ENCODE measurements around the gene ZNF341. TPM values are rescaled to one million over a fixed set of nuclear protein-coding genes. Genes with fewer than 3 reads are reported as not detected.

Gene ZNF341
- total and polyA plus RNA-seq, 9 of the 15 experiments (the other 6 are each of a cell fraction or from before 2014, with no cell fraction given), result 0.08 to 2.6 (median 1.0) TPM

GRCh38 chr20:33757046-33757445, 25.2 kb downstream of the ZNF341 start:
- peaks cover 2% of the 10 kb centered on the region; the same call in 1 of the 2 replicates for H3K9me3 ChIP-seq (replicated peaks; ENCODE audit: control insufficient read depth, insufficient read depth, low read depth, low read length)
- H3K4me2 ChIP-seq (ENCODE audit: insufficient read depth, low read length), result no peak overlapping the region
- CTCF ChIA-PET (ENCODE audit: low intra/inter-chr PET ratio), result no interaction called here
- H3K36me3 ChIP-seq (ENCODE audit: control insufficient read depth, insufficient read depth, low read length), result no peaks in the 10 kb centered on the region
- no TSS peak for BruUV-seq (replicated peaks)
- no peaks in the 10 kb centered on the region for H3K79me2 ChIP-seq (ENCODE audit: control insufficient read depth, insufficient read depth, low read length)
- in situ Hi-C loops (cut with MboI) (no loop called here), intact Hi-C loops (cut with micrococcal nuclease) (no loop called here)
- H3K4me1 ChIP-seq (replicated peaks in 1 of 2; ENCODE audit: control insufficient read depth in 2 of 2, insufficient read depth in 2 of 2, low read length in 2 of 2), result peaks cover 0 to 6% of the 10 kb centered on the region in 2 experiments; a peak in 2 of 5 replicates
- POLR2A ChIA-PET, result interaction anchor here (0.6 kb wide), 1 partner anchor 317 kb away, joined by 4 read pairs; no protein-coding TSS in a partner anchor
- DNase-seq (ENCODE audit: extremely low read depth in 1 of 4, low spot score in 3 of 4) (no peak), ATAC-seq (no peak), FAIRE-seq (no peak)
- no peaks in the 10 kb centered on the region for H4K20me1 ChIP-seq (replicated peaks; ENCODE audit: control insufficient read depth, insufficient read depth, low read length)
- no peaks in the 10 kb centered on the region for H3K27me3 ChIP-seq (ENCODE audit: control insufficient read depth in 2 of 2, insufficient read depth in 2 of 2, low read length in 2 of 2)
- H3K27ac ChIP-seq (ENCODE audit: extremely low read depth, low read depth, low read length), result no peak overlapping the region
- no peak overlapping the region for H3K4me3 ChIP-seq
- H3K9ac ChIP-seq (ENCODE audit: insufficient read depth in 1 of 2, low read depth in 2 of 2, low read length in 2 of 2), result no peak overlapping the region
- no peaks in the 10 kb centered on the region for H3K9me1 ChIP-seq (ENCODE audit: control insufficient read depth, insufficient read depth, low read length)
- 77% methylated on average over 10 of the region's 10 CpGs for WGBS (ENCODE audit: insufficient coverage, low coverage, missing lambda C conversion rate)
- no peak overlapping the region for H2AFZ ChIP-seq (ENCODE audit: low read depth, low read length)
- no peak for TF ChIP-seq E2F8 (IDR thresholded peaks at IDR 0.05; ENCODE audit: low read depth, partially characterized antibody)

- ChIA-PET CTCF (ENCODE audit: low intra/inter-chr PET ratio) (no interaction called here), POLR2A (interaction anchor here (0.6 kb wide), 1 partner anchor 316 kb away, joined by 4 read pairs; no protein-coding TSS in a partner anchor)
- FAIRE-seq (no peak), ATAC-seq (no peak), DNase-seq (ENCODE audit: extremely low read depth in 1 of 4, low spot score in 3 of 4) (no peak)
- H4K20me1 ChIP-seq (replicated peaks; ENCODE audit: control insufficient read depth, insufficient read depth, low read length), result no peaks in the 10 kb centered on the region
- H3K4me2 ChIP-seq (ENCODE audit: insufficient read depth, low read length), result no peak overlapping the region
- H3K36me3 ChIP-seq (ENCODE audit: control insufficient read depth, insufficient read depth, low read length), result no peaks in the 10 kb centered on the region
- no peak overlapping the region for H3K27ac ChIP-seq (ENCODE audit: extremely low read depth, low read depth, low read length)
- no peak overlapping the region for H3K9ac ChIP-seq (ENCODE audit: insufficient read depth in 1 of 2, low read depth in 2 of 2, low read length in 2 of 2)
- H3K9me1 ChIP-seq (ENCODE audit: control insufficient read depth, insufficient read depth, low read length), result no peaks in the 10 kb centered on the region
- in situ Hi-C loops (cut with MboI), result no loop called here
- intact Hi-C loops (cut with micrococcal nuclease), result no loop called here
- H2AFZ ChIP-seq (ENCODE audit: low read depth, low read length), result no peak overlapping the region
- H3K4me3 ChIP-seq, result no peak overlapping the region
- H3K27me3 ChIP-seq (ENCODE audit: control insufficient read depth in 2 of 2, insufficient read depth in 2 of 2, low read length in 2 of 2), result no peaks in the 10 kb centered on the region
- H3K9me3 ChIP-seq (replicated peaks; ENCODE audit: control insufficient read depth, insufficient read depth, low read depth, low read length), result peaks cover 2% of the 10 kb centered on the region; the same call in 1 of the 2 replicates
- H3K79me2 ChIP-seq (ENCODE audit: control insufficient read depth, insufficient read depth, low read length), result no peaks in the 10 kb centered on the region
- no TSS peak for BruUV-seq (replicated peaks)
- WGBS (ENCODE audit: insufficient coverage, low coverage, missing lambda C conversion rate), result 0% methylated on average over 1 of the region's 1 CpG
- peaks cover 0 to 6% of the 10 kb centered on the region in 2 experiments; a peak in 2 of 5 replicates for H3K4me1 ChIP-seq (replicated peaks in 1 of 2; ENCODE audit: control insufficient read depth in 2 of 2, insufficient read depth in 2 of 2, low read length in 2 of 2)
- no peak for TF ChIP-seq ZNF436 (CRISPR knock-in tag; IDR thresholded peaks at IDR 0.05)
- TF ChIP-seq COPS2 (conservative IDR thresholded peaks at IDR 0.05), result no peak
- no peak for TF ChIP-seq ZBTB1 (CRISPR knock-in tag; IDR thresholded peaks at IDR 0.05; ENCODE audit: borderline replicate concordance, low read depth)
- no peak for TF ChIP-seq ZNF23 (CRISPR knock-in tag; IDR thresholded peaks at IDR 0.05)
- TF ChIP-seq ZBTB2 (IDR thresholded peaks at IDR 0.05), result no peak
- no peak for TF ChIP-seq ZNF551 (CRISPR knock-in tag; IDR thresholded peaks at IDR 0.05)
- no peak for TF ChIP-seq ZNF589 (CRISPR knock-in tag; IDR thresholded peaks at IDR 0.05; ENCODE audit: low read depth)
- TF ChIP-seq PYGO2 (tag; IDR thresholded peaks at IDR 0.05), result no peak
Observed at GRCh38 chr20:33757458-33757857, 25.7 kb downstream of the ZNF341 start.

All from K562 (cell line).